AG10803 (cell line): ENCODE data around the gene AP3B2.

Experiments used
- DNase-seq: peaks from one replicate; pipeline ENCODE4 v3.0.0; 2010; ENCODE audit warnings: low read depth
- H3K4me3 ChIP-seq: 2 replicates; pipeline ENCODE4 v1.5.1; 2011; ENCODE audit warnings: mild to moderate bottlenecking, low read length, control low read depth
- CTCF ChIP-seq: conservative IDR thresholded peaks from 2 replicates; pipeline ENCODE4 v1.5.1; 2011; ENCODE audit warnings: mild to moderate bottlenecking, low read length, control low read depth, inconsistent platforms

The AP3B2 gene

GRCh38 chr15:82709421-82710207 is at the start of gene AP3B2:
Gene AP3B2 (minus strand): TSS chr15:82709875. CDS start chr15:82709706, 169 bp downstream.
- H3K4me3 ChIP-seq: peak within 1 kb of the TSS; percentile 74
- peak; percentile 68 for DNase-seq
- TF ChIP-seq CTCF: no peak

- DNase-seq: no peak
- TF ChIP-seq CTCF: no peak
- peak overlapping the region; percentile 98 for H3K4me3 ChIP-seq
Observed at GRCh38 chr15:82751308-82751707, 41.6 kb upstream of the AP3B2 start.

DNA sequence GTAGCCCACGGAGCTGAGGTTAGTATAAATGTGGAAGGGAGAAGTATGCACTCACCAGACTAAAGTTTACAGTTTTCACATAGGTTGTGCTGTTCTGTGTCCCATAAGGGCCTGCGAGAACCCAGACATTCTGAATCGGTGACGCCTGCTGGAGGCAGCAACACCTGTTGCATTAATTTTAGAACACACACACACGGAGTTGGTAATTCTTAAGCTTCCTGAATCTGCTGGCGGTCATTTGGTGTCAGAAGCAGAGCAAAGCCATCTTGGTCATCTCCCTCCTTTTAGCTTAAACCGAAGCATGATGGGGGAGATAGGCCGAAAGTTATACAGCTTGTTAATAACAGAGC is 41.1 kb upstream of the AP3B2 start:
- no peak for TF ChIP-seq CTCF
- peak overlapping the region; percentile 98 for H3K4me3 ChIP-seq
- no peak for DNase-seq

DNA sequence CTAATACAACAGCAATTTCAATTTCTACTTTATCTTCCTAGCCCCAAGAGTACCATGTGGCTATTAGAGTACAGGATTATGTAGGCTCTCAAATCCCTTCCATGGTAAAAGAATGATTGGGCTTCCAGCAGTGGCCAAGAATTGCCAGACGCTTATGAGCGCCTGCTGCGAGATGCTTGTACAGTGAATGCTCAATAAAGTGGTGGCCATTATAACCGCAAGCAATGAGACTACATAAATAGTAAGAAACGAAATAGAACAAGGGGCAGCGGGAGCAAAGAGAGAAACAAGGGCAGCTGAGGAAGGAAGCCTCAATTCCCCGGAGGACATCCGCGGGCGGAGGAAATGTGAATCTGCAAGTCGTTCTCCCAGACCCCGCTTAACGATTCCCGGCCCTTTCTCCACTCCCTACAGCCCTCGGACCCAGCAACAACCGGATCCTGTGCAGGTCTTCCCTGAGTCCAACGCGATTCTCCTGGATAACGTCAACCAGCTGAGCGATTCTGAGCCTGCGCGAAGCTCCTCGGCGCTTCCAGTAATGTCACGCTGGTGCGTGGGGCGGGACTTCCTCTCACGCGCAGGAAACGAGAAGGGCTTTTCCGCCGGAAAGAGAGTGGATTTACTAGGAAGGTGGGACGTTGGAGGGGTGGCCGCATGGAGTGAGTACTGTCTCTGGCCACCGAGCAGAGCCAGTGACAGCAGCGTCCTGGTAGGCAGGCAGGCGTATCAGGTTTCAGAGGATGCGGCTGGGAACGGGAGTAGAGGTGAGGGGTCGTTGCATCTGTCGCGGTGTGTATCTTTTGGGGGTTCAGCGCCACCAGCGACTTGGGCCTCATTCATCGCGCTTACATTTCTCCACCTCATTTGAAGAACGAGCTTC is 40.5 kb upstream of the AP3B2 start:
- TF ChIP-seq CTCF: no peak
- DNase-seq: peak; percentile 94
- H3K4me3 ChIP-seq: peak overlapping the region; percentile 98

DNA sequence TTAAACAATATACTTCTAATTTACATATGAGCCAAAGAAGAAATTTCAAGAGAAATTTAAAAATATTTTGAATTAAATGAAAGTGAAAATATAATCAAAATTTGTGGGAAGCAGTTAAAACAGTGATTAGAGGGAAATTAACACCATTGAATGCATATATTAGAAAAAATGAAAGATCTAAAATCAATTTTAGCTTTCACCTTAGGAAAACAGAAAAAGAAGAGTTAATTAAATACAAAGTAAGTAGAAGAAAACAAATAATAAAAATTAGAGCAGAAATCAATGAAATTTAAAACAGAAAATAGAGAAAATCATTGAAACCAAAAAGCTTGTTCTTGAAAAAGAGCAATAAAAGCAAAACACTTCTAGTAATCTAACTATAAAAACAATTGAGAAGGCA is 38.6 kb upstream of the AP3B2 start:
- no peak for TF ChIP-seq CTCF
- no peak overlapping the region for H3K4me3 ChIP-seq
- no peak for DNase-seq

GRCh38 chr15:82743810-82744209 is 34.1 kb upstream of the AP3B2 start:
- TF ChIP-seq CTCF: no peak
- H3K4me3 ChIP-seq: no peak overlapping the region
- no peak for DNase-seq
